DND-41 (cell line): ENCODE data around the gene ZKSCAN1.

Source experiments
- CTCF ChIP-seq: IDR thresholded peaks from 2 replicates; pipeline ENCODE4 v1.5.1; 2012; ENCODE audit warnings: borderline replicate concordance, low read length, moderate library complexity, mild to moderate bottlenecking; ENCODE audit not compliant: poor library complexity, severe bottlenecking; ENCODE audit errors: extremely low read depth
- EZH2 ChIP-seq: IDR thresholded peaks from 3 replicates; pipeline ENCODE4 v1.6.1; 2012; ENCODE audit warnings: borderline replicate concordance, low read depth, mild to moderate bottlenecking, moderate library complexity, low read length, inconsistent platforms; ENCODE audit not compliant: severe bottlenecking

- TF ChIP-seq CTCF = no peak
- no peak for TF ChIP-seq EZH2
Observed at GRCh38 chr7:100066953-100067352, 51.6 kb downstream of the ZKSCAN1 start.
